LNCAP (cell line): ENCODE data around the gene KCP.

Experiments used
- TF ChIP-seq, protein P1 (sequence below): fragments of 450-650 bp; IDR thresholded peaks from 2 replicates; pipeline ENCODE4 v1.5.1; 2017; ENCODE audit warnings: mild to moderate bottlenecking

The KCP gene

DNA sequence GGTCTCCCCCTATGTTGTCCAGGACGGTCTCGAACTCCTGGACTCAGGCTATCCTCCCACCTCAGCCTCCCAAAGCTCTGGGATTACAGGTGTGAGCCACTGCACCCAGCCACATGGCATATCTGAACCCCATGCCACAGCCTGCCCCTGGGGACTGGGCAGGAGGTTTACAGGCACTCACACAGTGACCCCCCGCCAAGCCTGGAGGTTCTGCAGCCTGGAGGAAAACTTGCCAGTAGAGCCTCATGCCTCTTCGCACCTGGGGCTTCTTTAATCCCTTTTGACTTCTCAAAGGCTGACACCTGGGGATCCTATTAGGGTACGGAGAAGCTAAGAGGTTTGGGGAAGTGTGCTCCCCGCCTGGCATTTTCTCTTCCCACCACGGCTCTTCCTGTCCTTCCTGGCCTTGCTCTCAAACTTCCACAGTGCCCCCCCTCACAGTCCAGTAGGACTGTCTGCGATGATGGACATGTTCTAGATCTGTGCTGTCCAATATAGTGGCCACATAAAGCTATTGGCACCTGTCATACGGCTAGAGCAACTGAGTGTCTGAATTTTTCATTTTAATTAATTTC, 11.4 kb upstream of the KCP start:
- TF ChIP-seq, protein P1, sequence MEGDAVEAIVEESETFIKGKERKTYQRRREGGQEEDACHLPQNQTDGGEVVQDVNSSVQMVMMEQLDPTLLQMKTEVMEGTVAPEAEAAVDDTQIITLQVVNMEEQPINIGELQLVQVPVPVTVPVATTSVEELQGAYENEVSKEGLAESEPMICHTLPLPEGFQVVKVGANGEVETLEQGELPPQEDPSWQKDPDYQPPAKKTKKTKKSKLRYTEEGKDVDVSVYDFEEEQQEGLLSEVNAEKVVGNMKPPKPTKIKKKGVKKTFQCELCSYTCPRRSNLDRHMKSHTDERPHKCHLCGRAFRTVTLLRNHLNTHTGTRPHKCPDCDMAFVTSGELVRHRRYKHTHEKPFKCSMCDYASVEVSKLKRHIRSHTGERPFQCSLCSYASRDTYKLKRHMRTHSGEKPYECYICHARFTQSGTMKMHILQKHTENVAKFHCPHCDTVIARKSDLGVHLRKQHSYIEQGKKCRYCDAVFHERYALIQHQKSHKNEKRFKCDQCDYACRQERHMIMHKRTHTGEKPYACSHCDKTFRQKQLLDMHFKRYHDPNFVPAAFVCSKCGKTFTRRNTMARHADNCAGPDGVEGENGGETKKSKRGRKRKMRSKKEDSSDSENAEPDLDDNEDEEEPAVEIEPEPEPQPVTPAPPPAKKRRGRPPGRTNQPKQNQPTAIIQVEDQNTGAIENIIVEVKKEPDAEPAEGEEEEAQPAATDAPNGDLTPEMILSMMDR = no peak

DNA sequence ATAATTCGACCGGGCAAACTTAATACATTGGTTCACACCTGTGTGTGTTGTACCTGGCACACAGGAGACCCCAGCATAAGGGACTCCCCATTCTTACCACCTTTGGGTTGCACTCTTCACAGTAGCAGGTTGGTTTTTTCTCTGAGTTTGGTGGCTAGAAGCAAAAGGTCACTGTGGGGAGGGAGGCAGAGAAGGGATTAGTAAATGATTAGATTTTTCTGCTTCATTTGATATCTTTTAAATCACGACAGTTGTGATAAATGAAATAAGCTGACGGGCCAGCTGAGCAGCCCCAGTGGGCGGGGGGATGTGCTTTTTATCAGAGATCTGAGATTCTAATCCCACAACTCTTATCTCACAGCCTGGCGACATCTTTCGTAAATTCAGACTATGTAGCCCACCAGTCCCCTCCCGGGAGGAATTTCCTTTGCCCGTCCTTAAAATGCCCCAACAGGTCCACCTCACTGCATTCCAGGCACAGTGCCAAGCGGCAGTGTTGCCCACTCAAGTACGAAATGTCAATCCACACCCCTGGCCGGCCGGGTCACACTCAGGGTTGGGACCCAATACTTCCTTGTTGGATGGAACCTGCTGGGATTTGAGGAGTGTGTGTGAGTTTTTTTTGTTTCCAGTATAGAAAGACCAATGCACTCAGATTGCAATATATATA, 10.5 kb upstream of the KCP start:
- TF ChIP-seq, protein P1 = no peak

DNA sequence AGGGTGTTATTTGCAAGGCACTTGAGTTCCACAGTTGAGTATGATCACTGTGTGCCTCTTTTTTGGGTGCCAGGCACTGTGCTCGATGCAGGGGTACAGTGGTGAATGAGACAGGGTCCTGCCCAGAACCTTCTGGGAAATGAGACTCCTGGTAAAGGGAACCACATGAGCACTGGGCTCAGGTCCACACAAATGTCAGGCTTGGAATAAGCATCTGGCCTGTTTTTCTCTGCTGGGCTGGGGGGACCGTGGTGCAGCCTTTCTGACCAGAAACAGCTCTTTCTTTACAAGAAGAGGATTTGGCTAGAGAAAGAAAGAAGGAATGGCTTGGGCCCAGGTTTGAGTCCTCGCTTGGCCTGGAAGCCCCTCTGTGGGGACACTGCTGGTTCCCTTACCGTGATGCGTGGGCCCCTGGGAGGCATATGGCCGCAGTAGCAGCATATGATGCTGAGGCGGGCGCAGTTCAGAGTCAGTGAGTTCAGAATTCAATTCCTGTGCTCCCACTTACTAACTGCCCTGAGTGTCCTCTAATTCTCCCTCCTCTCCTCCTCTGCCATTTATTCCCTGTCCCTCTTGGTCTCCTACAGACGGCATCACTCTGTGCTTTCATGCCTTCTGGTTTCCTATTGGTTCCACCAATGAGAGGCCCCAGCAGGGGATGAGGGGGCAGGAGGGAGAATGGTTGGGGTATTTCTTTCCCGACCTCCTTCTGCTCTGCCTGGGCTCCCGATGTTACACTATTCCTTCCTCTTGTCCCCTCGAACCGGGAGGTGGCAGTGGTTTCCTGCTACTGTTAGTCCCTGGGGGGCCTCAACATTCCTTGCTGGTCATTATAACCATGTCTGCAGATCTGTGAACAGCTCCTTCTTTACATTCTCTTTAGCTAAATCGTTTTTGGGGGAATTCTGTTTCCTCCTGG, 9.6 kb upstream of the KCP start:
- TF ChIP-seq, protein P1 = no peak

DNA sequence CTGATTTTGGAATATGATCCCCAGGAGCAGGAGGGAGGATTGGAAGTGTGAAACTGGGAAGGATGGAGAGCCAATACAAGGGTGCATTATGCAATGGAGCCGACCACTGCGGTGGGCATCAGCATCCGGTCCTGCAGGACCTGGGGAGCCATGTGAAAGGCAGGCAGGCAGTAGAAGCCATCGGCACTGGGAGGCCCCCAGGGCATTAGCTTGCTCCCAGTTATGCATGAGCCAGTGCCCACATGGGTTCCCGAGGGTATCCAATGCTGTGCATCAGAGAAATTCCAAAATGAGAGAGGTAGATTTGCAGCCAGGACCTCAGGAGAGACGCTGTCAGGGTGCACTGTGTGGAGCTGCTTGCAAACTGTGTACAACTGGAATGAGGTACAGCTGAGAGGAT, 8.7 kb upstream of the KCP start:
- TF ChIP-seq, protein P1 = no peak

DNA sequence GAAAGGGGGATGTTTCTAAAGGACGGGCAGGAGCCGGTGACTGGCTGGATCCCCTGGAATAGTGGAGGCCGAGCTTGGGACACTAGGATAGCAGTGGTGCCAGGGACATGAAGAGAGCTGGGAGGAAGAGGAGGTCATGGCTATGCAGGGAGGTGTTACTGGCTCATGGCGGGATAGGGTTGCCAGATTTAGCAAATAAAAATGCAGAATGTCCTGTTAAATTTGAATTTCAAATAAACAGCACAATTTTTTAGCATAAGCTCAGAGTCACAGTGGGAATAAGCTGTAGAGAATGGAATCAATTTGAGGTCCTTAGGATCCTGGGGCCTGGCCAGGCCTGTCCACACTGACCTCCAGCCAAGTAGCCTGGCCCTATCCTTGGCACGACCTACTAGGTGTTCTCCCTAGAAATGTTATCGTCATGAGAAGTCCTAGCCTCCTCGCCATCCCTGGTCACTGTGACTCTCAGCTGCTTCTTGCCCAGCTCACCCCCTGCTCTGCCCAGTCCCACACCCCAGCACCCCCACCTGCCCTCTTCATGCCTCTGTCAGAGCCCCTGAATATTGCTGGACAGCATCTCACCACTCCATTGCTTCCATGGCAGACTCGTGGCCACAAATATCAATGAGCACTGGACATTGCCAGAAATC, 7.6 kb upstream of the KCP start:
- TF ChIP-seq, protein P1 = no peak

DNA sequence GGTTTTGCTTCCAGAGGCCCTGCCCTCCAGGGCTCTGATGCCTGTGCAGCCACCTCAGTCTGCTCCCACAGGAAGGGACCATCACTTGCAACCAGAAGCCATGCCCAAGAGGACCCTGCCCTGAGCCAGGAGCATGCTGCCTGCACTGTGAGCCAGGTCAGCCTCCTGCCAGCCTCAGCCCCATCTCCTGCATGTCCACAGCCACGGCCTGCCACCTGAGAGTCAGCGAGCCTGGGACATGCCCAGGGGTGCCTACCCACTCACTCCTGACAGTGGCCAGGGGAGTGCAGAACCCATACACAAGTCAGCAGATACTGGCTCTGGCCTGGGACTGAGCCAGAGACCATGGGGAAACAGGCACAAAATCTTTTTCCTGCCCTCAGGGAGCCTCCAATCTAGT, 6.6 kb upstream of the KCP start:
- TF ChIP-seq, protein P1 = no peak

DNA sequence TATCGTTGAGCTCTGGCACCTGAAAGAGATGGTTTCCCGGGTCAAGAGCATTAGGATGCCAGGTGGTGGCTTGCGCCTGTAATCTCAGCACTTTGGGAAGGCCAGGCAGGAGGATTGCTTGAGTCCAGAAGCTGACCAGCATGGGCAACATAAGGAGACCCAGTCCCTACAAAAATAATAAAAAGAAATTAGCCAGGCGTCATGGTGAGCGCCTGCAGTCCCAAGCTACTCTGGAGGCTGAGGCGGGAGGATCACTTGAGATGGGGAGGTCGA, 6.1 kb upstream of the KCP start:
- TF ChIP-seq, protein P1 = no peak
